ENCODE results near the gene PEF1.

The PEF1 gene

DNA sequence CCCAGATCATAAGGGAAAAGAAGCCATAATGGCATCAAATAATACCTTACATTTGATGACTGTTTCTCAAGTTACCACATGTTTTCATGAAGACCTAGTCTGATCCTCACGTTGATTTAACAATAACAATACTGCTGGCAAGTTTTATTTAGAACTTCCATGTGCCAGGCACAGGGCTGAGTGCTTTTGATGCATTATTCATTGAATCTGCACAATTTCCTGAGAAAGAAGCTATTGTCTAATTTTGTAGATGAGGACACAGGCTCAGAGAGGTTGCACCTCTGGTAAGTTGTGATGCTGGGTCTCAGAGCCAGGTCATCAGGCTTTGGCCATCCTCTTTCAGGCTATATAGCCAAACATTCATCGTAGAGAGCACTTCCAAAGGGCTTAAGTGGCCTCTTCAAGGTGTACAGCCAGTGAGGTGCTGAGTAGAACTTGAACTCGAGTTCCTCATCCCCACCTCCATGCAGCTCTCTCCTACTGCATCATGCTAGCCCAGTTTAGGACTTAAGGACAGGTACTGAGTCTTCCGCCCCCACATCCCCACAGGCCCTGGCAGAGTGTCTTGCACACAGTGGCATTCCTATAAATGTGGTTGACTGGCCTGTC, 8.3 kb upstream of the PEF1 start:
- DNase-seq = no peak

DNA sequence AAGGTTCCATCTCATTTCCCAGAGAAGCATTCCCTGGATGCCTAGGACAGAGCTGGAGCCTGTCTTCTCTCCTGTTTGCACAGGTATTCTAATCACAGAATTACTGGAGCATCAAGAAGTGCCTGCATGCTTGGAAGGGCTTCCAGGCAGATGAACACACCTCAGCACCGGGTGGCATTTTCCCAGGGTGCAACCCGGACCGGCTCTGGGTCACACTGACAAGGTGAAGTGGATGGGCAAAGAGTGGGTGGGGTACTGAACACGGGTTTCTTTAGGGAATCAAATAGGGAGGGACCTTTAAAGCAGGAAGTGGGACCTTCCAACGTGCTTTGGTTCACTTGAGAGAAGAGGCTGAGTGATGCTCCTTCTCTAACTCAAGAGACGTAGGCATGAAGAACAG, 7.1 kb upstream of the PEF1 start:
- DNase-seq = no peak

DNA sequence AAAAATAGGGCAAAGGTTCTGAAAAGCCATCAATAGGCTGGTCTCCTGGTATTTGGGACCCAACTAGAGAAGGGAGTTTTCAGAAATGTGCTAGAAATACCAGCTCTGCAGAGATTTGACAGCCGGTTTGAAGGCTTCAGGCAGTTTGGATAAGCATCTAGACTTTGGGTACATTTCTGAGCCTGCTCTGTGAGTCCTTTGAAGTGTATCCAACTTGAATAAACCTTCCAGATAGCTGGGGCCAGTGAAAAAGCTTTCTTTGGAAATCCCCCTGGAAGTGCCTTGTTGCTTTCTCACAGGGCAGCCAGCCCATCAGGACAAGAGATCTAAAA, 6.4 kb upstream of the PEF1 start:
- DNase-seq = no peak

DNA sequence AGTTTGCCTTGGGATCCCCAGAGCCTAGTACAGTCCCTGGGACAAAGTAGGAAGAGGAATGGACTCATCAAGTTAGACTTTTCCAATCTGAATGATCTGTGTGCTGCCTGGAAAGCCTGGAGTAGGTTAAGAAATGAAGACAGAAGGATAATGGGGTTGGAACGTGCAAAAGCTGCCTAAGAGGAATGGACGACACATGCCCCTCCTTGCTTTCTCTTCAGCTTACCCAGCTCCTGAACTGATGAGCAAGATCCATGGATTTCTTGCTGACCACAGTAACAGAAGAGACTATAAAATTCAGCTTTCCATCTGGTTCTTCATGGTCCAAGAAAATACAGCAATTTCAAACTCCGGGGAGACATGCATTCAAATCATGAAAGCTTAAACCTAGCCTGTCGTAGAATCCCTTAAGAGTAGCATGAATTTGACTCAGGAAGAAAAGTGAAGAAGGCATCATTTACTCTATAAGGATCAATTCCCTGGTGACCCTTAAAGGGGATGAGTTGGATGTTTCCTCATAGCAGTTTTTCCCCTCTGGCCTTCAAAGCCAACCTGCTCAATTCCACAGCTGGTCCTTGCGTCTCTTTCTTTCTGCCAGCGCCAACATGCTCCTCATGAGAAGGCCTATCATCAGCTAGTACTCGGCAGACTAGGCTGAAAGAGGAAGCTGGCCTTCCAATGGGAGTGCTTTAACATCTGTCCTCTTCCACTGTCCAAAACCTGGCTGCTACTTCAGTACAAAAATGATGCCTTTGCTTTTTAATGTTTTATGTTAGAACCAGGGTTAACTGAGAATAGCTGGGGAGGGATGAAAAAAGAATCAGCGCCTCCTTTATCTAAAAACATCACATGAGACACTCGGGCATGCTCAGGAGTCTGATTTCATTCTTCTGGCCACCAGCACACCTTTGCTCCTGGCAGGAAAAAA, 5.7 kb upstream of the PEF1 start:
- DNase-seq = no peak

DNA sequence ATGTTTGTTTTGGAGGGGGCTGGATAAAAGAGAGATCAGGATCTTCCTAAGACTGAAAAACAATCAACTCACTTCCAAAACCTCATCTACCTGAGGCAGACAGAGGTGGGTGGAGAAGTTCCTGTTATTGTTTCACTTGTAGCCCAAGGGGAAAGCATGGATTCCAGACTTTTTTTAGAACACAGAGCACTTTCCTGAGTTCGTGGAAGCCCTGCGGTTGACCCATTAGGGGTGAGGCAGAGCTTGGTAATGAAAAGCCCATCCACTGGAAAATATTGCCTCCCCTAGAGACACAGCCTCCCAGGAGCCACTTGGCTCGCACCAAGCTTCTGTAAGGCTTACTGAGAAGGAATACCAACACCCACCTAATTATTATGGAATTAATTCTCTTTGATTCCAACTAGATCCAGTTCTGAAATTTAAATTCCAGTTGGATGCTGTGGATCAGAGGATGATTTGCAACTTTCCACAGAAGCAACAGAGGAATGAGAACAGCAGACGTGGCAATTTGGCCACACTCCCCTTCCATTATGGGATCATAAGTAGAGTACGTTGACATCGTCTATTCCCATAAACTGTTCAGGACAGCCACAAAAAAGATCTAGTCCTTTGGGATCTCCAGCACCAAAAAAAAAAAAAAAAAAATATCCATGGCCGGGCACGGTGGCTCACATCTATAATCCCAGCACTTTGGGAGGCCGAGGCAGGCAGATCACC, 4.1 kb upstream of the PEF1 start:
- DNase-seq = no peak

DNA sequence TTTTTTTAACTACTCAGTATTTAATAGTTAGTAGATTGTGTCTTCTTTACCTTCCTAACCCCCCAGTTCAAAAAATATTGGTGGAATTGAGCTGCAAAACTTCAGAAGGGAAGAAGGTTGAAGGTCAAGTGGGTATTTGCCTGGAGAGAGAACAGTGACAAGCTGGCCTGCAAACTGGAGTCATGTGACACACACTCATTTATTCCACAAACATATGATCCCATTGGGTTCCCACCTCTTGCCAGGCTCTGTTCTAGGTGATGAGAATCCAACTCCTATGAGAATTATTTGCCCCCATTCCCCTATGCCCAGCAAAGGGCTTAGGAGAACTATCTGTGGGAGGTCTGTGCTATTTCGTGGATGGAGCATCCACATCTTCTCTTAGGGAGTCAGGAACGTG, 3.5 kb upstream of the PEF1 start:
- DNase-seq = no peak

DNA sequence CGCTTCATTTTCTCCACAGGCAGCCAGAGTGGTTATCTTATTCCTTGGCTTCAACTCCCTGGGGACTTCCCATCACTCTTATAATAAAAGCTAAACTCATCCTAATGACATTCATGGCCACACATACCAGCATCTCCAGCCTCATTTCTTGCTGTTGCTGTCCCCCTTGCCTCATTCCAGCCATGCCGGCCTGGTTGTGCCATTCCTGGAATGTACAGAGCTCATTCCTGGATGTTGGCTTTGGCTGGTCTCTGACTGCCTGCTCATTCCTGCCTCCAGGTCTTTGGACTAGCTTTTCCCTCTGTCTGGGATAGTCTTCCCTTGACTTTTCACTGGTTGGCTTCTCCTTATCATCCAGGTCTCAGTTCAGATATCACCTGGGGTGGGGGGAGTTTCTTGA, 2.4 kb upstream of the PEF1 start:
- no peak for DNase-seq

DNA sequence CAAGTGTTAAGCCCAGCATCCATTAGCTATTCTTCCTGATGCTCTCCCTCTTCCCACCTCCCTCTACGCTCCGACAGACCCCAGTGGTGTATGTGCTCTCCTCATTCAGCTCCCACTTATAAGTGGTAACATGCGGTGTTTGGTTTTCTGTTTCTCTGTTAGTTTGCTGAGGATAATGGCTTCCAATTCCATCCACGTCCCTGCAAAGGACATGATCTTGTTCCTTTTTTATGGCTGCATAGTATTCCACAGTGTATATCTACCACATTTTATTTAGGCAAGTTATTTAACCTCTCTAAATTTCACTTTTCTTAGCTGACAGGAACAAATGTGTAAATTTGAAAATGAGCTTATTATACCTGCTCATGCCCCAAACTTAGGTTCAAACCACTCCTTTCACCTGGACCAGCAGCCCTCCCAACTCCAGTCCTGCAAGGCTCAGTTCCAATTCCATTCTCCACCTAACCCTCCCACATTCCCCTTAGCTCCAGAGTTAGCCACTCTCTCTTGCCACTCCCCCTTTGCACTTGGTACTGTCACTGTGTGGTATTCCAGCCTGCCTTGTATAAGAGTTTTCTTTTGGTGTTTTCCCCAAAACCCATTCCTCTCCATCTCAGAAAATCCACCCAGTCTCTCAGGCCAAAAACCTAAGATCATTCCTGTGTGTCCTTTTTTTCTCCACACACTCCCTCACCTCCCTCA, 1.7 kb upstream of the PEF1 start:
- DNase-seq = no peak

DNA sequence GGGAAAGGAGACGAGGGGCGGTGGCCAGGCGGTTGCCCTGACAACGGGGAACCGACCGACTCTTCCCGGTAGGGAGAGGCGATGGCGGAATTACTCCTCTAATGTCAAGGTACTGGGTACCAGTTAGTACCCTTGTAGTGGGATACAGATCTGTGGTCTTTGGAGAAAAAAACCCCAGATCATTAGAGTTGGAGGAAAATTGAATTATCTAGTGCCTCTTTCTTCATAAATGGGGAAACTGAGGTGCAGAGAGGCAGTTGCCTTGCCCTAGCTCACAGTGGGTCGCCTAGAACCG, 545 bp upstream of the PEF1 start:
- DNase-seq = no peak

DNA sequence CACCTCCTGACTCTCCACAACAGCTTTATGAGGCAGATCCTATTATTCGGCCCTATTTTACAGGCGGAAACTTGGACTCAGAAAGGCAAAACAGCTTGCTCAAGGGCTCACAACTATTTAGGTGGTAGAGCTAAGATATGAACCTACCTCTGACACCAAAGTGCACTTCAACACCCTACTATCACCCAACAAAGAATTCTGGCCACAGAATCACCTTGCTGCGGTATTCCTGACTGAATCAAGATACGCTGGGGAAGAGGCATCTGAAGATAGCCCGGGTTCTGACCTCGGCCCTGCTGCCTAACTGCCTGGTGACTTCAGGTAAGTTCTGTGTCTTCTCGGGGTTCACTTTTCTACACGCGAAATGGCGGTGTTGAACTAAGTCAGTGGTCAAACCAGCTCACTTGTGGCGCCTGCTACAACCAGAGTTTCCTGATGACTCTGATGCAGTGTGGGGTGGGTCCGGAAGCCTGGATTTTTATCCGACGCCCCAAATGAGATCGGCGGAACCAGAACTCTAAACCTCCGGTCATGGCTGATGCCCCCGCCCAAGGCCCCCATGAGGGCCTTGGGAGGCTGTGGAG, 608 bp downstream of the PEF1 start:
- DNase-seq = no peak

DNA sequence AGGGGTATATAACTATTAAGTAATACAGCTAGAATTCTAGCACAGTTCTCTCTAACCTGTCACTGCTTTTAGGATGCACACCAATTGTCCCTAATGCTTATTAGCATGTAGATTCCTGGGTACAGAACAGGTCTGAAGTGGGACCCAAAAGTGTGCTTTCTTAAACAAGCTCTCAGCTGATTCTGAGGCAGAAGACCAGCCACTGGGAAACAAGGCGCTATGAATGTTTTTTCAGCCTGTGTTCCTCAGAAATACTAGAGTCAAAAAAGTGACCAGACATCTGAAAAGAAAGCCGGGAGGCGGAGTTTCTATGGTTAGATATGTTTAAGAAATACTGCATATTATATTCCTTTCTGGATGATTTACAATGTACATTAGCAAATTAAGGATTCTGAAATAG, 1.8 kb downstream of the PEF1 start:
- DNase-seq = no peak

DNA sequence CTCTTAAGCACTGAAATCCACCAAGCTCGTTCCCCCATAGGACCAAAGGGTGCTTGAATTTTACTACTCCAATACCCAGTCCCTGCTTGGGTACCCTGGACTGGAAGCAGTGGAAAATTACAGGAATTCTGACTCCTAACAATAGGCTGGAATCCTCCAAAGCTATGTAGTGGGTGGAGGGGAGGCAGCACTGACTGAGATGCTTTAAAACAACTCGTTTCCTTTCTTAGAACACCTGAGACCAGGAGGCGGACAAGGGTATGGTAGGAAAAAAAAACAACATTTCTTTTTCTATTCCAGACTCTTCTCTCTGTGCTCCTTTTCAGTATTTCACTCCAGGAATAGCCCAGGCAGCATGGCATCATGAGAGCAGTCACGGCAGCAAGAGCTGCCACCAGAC, 2.3 kb downstream of the PEF1 start:
- no peak for DNase-seq

DNA sequence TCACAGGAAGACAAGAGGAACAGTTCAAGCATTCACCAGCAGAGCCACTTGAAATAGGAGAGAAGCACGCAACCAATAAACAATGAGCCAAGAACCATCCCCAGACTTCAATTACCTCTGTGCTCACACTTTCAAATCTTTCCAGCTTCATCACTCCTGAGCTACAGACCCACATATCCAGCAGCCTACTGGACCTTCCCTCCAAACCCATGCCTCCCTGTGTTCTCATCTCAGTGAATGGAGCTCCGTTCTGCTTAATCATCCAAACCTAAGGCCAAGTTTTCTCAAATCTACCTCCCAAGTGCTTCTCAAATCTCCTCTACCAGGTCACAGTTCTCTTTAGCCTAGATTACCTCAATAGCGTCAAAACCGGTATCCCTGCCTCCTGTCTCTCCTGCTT, 3.7 kb downstream of the PEF1 start:
- no peak for DNase-seq

DNA sequence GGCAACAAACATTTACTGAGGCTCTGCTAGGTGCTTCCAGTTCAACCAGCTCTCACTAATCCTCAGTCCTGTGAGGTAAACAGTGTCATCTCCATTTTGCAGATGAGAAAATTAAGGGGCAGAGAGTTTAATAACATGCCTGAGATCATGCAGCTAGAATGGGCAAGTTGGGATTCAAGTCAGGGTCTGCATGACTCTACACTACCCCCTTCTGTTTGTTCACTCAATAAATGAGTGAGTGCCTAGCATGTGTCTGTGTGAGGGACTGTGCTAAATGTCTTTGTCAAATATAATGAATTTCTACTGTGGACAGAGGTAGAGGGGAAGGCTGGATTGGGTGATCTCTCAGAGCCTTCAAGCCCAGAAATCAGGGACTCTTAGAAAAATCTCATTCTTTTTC, 4.5 kb downstream of the PEF1 start:
- DNase-seq = no peak

DNA sequence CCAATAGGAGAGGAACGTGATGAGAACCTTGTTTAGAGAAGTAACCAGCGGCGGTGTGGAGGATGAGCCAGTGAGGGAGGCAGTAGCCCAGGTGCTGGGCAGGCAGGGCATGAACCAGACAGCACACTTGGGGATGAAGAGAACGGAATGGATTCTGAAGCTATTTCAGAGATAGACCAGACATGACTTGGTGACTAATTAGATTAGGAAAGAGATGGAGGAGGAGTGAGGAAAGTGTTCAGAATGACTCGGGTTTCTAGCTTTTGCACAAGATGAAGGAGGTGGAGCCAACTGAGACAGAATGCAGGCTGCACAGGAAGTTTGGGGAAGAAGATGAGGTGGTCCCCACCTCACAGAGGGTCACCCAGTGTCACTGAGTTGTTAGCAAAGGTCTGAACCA, 5.1 kb downstream of the PEF1 start:
- no peak for DNase-seq

DNA sequence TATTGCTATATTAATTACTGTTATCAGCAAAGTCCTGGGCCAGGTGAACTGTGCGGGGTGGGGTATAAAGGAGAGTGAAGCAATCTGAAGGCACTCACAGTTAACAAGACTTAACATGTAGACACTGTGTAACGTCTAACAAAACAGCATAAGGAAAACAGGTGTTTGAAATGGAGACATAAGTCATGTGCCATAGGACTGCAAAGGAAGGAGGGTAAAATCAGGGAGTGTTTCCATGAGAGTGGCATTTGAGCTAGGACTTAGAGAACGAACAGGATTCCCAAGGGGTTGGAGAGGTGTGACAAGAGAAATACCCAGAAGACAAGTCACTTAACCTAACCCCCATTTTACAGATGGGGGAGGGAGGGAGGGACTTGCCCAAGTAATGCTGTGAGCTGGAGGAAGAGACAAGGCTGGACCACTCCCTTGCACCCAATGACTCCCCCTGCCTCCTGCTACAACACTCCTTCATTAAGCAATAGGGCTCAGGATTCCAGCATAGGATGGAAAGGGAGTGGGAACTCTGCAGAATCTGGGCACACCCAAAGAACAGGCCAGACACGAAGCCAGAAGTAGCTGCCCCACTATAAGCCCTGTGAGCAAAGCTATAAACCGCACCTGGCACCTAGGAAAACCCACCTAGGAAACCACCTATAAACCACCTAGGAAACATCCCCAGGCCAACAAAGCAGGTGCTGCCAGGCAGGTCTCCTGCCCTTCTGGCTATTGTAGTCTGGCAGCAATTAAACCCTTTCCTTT, 6.6 kb downstream of the PEF1 start:
- DNase-seq = no peak

DNA sequence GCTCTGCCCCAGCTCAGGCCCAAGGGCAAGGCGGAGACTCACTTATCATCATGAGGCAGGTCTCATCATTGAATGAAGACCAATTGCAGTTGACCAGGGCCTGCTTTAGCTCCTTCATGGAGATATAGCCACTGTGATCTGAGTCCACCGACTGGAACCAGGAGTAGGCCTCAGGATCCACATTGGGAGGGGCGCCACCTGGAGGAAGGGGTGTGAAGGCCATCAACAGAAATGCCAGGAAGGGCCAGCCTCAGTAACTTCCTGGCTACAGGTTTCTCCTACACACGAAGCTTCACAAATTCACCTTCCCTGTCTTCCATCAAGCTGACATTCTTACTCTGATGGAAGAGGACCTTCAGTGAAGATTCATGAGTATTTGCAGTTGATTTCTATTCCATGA, 11.6 kb downstream of the PEF1 start:
- no peak for DNase-seq

DNA sequence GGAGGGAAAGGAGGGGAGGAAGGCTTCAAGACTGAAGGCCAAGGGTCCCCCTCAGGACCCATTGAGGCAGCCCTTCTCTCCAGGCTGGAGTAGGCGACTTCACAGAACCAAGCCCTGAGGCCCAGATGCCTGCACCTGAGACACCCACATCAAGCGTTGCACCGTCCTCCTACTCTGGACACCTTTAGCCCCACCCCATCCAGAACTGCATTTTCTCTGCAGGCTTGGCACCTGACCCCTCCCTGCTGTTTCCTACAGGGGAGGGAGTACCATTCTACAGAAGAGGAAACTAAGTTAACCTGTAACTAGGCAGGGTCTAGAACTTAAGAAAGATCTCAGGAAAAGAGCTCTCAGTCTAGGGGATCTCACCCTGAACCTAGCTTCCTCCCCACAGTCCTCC, 12.0 kb downstream of the PEF1 start:
- DNase-seq = no peak

DNA sequence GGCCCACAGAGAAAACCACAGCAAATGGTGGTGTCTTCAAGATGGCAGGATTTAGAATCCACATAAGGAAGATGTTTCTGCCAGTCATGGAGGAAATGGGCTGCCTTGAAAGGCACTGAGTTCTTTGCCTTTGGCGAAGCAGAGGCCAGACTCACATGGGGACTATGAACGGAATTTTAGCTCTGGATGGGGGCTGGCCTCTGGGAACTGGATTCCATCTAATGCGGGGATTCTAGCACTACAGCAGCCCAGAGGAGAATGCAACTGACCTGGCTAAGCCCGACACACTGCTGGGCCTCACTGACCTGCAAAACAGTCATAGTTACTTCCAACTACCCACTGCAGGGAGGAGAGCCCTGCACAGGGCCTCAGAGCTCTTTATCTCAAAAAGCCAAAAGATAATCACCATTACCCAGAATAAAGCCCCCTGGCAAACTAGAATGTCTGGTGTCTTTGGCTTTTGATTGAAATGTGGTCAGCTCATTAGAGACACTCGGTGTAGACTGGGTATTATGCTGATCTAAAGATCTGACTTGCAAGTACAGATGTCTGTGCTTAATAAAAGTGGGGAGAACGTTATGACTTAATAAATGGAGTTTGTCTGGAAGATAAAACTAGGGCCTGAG, 15.6 kb downstream of the PEF1 start:
- no peak for DNase-seq

DNA sequence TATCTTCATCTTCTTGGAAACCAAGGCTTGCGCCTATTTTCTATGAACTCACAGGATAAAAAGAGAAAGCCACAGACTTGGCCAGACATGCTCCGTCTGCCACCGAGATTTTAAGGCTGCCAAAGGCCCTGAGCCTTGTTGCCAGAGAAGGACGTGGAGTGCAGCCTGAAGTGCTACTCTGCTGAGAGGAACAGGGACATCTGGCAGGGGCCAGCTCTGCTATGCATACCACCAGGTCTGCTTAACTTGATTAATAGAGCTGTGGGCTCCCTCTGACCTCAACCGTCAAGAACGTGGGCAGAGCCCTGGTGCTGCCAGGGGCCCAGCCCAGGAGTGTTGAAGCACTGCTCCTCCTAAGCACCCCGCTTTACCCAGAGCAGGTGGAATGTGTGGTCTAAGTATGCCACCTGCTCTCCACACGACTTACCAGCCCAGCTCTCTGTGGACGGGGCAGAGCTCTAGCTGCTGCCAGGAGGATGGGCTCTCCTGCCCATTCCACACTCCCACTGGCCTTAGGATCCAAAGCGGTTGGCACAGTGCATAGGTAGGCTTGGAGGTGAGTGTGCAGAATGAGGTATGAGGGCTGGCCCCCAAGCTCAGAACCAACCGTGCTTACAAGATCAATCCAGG, 16.6 kb downstream of the PEF1 start:
- DNase-seq = no peak

DNA sequence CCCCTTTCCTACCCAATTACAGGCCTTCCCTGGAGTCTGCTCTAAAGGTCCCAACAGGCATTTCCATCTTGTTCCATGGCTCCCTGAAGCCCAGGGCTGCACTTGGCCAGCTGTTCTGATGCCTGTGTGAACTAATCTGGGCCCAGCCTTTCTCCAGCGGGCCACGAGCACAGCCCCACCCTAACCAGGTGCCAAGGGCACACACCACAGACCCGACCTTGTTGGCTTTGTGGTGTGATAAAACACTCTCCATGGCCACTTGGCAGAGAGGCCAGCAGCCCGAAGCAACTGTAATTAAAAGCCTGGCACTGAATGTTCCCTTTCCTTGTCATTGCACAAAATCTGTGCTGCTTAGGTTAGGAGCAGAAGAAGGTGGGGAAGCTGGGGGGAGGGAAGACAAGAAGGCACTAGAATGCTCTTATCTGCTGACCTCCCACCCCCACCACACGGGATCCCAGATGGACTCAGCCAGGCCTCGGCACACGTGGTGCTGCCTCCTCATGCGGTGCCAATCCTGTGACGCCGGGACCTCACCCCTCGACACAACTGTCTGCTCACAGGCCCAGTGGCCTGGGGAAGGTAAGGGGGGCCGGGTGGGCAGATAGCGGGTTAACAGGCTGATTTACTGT, 17.3 kb downstream of the PEF1 start:
- no peak for DNase-seq
